ENCODE measurements around the gene DMBX1.
A peak's percentile ranks its signal among the peaks of the same experiment; 100 is the strongest.

Gene DMBX1

DNA sequence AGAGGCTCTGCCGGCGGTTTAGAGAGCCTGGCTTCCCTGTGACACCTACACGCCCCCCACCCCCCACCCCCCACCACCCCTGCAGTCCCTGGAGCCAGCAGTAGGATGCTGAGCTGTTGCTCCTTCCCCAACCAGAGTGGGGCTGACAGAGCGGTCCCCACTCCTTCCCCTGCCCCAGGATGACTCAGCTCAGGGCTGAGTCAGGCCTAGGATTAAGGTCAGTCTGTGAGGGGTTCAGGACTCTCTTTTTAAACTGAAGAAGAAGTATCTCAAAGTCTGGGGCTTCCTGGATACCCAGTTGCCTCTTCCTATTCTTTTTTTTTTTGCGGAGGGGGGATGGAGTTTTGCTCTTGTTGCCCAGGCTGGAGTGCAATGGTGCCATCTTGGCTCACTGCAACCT is 19.1 kb downstream of the DMBX1 start:
- DNase-seq, result no peak

DNA sequence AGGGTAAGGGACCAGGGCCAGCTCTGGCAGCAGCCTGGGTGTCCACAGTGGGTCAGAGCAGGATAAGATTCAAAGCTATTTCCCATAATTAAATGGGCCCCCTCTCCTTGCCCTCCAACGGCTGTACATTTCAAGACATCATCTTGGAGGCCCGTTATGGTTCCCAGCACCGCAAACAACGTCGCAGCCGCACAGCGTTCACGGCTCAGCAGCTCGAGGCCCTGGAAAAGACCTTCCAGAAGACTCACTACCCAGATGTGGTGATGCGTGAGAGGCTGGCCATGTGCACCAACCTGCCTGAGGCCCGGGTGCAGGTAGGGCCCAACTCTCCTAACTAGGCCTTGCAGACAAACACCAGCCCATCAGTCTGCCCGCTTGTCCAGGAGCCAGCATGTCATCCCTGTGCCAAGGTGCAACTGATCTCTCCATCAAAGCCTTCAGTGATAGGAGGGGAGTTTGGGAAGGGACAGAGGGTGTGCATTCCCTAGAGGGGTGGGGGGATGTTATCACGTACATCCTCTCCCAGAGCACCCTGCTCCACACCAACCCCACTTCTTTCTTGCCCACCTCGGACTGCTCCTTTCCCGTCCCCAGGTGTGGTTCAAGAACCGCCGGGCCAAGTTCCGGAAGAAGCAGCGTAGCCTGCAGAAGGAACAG is 20.8 kb downstream of the DMBX1 start:
- no peak for DNase-seq

DNA sequence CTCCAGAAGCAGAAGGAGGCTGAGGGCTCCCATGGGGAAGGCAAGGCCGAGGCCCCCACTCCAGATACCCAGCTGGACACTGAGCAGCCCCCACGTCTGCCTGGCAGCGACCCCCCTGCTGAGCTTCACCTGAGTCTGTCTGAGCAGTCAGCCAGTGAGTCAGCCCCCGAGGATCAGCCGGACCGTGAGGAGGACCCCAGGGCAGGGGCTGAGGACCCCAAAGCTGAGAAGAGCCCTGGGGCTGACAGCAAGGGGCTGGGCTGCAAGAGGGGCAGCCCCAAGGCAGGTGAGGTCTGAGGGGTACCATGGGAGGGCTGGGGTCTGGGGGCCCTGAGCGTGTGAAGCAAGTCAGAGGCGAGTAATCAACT is 21.3 kb downstream of the DMBX1 start:
- no peak for DNase-seq

DNA sequence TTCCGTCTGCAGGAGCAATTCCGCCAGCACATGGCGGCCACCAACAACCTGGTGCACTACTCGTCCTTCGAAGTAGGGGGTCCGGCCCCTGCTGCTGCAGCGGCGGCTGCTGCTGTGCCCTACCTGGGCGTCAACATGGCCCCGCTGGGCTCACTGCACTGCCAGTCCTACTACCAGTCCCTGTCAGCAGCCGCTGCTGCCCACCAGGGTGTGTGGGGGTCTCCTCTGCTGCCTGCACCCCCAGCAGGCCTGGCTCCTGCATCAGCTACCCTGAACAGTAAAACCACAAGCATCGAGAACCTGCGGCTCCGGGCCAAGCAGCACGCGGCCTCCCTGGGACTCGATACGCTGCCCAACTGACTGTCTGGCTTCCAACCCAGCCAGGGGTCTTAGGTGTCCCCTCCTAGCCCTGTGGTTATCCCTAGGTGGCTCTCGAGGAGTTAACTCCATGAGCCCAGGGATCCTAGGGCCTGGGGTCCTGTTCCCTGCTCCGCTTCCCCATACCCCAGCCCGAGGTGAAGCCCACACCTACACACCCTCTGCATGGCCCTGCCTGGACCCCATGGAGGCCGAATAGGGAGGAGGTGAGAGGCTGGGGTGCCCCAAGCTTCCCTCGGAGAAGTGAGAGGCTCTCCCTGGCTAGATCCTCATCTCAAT is 22.6 kb downstream of the DMBX1 start:
- DNase-seq, result no peak

DNA sequence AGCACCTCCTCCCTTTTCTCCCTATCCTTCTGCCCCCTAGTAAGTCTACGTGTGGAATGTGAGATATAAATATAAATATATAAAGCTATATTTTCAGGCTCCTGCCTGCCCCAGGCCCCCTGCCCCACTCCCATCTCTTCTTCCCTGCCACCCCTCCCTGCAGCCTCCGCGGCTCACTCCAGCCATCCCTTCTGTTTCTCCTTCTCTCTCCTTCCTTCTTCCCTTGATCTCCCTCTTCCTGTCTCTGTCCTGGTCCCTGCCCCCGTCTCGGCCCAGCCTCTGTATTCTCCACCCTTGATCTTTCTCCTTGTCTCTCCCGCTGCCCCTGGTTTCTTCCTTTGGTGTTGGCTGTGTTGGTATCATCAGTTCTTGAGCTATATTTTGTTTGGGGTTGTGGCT is 23.2 kb downstream of the DMBX1 start:
- no peak for DNase-seq

DNA sequence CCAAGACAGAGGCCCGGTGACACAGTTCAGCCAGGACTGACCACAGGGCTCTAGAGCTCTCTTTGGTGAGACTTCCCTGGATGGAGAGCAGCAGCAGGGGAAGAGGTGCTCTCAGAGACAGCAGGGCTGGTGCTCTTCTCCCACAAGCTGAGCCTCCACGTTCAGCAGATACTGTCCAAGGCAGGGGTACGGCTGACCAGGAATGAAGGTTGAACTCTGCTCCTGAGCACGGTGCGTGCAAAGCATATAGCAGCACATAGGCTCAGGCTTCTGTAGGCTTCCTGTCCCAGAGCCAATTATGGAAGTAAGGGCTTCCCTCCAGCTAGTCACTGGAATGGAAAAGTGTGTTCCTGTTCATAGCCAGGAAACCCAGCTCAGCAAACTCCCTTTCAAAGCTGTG is 23.9 kb downstream of the DMBX1 start:
- DNase-seq, result no peak

DNA sequence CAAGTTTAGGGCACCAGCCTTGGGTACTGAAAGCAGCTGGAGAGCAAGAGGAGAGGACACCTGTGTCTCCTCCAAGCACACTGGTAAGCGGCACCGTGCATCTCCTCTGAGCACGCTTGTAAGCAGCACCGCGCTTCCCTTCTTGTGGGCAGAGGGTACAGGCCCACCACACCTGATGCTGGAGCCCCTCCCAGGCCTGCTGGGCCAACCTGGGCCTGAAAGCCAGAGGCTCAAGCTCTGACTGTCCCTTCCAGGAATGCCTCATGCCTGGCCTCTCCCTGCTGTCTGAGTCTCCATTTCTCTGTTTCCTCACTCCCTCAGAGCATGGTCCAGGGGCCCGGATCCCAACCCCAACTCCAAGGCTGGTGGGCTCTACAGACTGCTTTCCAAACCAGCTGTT is 25.9 kb downstream of the DMBX1 start:
- DNase-seq, result no peak

DNA sequence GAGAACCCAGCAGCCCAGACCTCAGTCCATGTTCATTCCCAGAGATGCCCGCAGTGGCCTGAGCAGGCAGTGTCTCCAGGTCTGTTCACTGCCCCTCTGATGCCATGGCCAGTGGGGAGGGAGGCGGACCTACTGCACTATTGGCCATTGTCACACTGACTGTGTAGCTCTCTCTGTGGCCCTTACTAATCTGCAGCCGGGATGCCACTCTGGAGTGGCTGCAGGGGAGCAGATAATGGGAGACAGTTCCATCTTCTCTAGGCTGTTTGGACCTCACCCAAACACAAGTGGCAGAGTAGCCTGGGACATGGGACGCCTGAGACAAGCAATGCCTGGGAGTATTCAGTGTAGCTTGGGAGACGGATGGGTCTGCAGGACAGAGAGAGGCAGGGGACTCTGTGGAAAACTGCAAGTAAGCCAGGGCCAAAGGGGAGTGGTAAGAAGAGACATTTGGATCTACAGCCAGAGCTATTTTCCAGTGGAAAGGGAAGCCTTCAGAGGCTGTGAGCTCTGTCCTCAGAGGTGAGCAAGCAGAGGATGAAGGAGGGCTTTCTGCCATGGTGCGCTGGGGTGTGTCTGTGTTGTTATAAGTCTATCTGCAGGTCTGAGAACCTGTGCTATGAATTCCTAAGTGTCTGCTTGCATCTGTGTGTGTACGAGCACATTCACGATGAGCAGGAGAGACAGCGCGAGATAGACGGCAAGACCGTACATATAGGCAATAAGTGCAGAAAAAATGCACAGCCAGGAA is 26.7 kb downstream of the DMBX1 start:
- no peak for DNase-seq

DNA sequence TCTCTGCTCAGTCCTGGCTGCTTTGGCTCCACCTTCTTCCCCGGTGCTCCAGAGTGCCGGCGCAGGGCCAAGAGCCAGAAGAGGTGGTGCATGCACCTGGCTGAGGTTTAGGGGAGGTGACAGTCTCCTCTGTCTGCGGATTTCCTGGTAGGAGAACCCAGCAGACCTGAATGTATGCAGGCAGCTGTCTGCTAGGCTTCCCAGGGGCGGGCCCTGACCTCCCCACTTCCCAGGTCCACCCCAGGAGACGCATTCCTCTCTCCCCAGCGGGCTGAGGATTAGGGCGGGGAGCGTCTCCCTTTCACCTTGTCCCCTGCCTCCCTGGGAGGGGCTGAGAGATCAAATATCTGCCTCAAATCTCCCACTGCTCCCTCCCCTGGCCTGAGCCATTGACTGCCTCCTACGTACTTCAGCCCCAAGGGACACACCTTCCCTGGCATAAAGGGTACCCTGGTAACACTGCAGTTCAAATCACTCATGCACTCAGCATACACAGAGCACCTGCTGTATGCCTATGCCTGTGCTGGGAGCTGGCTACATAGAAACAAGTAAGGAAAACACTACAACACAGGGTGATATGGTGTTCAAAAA is 27.5 kb downstream of the DMBX1 start:
- DNase-seq, result no peak

DNA sequence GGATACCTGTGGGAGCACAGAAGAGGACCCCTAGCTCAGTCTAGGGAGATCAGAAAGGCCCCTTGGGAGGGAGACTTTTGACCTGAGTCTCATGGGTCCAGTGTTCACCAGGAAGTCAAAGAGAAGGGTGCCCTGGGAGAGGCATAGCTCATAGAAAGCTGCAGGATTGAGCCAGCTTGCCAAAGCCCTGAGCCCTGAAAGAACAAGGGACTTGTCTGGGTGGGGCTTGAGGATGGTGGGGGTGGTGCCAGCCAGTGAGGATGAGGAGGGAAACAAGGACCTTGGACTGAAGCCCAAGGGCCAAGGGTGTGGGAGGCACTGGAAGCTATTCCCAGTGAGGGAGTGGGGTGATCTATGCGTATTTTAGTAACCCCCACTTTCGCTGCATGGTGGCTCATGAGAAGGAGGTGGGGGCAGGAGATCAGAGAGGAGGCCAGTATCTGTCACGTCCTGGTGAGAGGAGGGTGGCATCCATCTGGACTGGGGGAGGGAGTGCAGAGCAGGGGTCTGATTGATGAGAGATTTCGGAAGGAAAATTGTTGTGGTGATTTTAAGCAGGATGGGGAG is 28.4 kb downstream of the DMBX1 start:
- no peak for DNase-seq

DNA sequence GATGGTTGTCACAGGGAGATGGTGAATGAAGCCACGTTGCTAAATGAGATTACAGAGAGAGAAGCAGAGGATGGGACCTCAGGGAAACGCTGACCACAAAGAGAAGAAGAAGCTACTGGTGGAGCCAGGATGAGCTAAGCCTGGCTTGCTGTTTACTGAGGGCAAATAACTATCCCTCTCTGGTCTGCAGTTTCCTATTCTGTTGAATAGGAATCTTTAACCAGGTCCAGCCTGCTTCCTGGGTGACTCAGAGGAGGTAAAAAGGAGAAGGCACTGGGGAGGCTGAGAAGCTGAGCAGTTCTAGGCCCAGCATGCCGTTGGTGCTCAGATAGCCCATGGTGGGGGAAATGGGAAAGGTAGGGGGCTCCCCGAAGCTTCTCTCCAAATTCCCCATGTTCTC is 29.6 kb downstream of the DMBX1 start:
- no peak for DNase-seq

DNA sequence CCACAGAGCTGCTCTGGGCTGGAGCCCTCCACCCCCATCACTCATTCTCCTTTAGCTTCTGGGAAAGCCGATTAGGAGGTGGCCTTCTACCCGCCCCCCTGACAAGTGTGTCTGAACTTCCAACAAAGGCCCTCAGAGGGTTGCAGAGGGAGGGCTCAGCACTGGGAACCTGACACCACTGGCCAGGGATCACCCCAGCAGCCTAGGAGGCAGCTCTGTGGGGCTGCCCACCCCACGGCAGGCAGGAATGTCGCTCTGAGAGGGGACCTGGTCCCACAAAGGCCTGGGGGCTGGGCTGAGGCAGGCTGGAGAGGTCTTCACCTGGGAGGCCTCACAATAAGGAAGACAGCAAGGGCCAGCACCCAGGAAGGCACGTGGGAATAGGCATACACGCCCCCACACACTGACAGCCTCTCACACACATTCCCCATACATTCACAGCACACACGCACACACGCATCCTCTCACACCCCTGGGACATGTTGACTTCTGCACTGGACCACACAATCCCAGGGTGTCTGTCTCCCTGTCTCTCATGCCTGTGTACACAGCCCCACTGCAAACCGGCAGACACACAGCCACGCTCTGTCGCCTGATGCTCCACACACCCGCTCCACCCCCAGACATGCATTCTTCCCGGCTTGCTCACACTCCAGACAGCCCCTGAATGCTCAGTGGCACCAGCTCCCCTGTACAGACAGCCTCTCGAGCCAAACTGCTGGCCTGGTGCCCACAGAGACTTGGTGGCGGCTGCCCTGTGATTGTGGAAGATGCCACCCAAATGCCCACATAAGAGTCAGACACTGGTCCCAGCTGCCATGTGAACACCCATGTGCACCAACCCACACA is 30.7 kb downstream of the DMBX1 start:
- no peak for DNase-seq

DNA sequence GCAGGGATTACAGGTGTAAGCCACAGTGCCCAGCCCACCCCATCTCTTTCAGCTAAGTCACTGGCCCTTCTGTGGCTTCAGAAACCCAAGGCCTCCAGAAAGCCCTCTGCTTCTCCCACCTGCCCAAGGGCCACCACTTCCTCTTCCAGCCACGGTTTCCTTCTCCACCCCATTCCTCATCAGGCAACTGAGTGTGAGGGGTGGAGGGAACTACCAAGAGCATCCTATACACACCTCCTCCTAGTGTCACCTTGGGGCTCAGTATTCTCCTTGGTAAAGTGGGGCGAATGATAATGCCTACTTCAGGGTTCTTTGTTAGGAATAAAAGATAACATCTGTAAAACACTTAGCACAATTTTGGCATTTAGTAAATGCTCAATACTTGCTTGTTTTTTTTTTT is 31.8 kb downstream of the DMBX1 start:
- no peak for DNase-seq

DNA sequence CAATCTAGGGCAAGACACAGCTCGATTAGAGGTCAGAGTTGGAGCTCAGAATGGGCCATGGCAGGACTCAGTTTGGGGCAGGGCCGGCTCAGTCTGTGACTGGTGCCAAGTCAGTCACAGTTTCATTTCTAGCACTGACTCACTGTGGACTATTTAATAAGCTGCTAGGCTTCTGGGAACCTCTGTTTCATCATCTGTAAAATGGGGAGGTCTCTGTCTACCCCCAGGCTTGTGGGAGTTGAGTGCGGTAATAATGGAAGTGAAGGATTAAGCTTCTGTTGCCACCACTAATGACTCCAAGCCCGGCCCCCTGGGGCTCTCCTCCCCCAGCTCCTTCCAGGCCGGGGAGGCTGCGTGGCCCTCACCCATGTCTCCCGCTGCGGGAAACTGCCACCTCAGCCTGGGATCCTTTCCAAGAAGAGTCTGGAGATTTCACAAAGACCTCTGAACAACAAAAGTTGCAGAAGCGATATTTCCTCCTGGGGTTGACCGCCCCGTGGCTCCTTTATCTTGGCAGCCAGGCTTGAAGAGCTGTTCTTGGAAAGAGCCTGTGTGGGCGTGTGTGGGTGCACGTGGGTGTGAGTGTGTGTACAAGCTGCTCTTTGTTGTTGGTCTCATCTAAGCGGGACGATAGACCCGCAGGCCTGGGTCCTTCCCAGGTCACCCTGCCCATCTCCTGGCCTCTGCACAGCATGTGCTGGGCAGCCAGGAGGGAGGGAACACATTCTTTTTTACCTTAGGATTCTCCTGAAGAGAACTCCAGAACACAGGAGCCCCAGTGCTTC is 32.7 kb downstream of the DMBX1 start:
- DNase-seq, result peak; percentile 64

DNA sequence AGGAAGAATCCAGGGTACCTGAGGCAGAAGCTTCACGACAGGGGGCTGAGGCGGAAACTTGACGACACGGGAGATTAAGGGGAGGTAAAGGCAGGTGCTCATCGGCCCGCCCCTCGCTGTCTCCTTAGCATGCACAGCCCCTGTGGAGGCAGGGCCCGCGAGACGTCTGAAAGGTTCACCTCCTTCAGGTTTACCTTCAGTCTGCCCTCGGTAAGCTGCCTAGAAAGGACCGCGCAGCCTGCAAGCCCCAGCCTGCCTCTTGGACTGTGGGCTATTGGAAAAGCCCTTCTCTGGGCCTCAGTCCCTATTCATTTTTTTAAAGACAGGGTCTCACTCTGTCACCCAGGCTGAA is 33.3 kb downstream of the DMBX1 start:
- DNase-seq, result no peak

DNA sequence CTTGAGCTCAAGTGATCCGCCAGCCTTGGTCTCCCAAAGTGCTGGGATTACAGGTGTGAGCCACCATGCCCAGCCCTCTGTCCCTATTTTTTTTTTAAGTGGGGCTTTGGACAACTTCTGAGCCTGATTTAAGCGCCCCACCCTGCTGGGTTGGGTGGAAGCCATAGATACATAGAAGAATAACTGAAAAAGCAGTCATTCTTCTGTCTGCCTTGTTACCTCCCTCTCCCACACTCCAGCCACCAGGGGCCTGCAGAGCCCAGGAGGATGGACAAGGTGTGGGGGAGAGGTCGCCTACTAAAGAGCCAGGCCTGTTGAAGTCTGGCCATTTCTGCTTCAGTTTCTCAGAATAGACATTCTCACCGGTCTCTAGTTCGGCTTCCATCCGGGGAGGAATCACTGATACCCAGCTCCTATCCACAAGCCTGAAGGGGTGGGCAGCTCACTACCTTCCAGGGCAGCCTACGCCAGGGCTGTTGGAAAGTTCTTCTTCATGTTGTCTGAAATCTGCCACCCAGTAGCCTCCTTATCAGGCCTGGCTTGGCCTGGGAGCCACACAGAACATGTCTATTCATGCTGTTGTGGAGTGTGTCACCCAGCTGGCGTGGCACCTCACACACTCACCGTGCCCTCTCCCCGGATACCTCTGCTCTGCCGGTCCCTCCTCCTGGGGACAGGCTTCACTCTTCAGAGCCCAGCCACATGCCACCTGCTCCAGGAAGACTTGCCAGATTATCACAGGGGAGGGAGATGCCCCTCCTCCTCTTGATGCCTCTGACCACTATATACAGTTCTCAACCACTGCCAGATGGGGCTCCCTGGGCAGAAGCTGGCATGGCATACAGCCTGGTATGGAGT is 34.1 kb downstream of the DMBX1 start:
- DNase-seq, result no peak

DNA sequence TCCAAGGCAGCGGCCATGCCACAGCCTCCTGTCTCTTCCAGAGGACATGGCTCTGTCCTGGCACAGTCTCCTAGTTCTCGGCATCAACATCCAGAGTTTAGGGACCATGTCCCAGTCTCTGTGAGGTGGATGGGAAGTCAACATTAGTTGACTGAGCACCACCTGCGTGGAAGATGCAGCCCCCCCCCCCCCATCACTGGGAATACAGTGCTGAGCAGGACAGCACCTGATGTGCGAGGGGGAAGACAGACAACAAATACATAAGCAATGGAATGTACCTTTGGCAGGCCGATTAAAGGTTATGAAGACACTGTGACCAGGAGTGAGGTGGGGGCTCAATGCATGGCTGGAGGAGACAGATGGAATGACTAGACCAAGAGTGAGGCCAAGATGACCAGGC is 35.2 kb downstream of the DMBX1 start:
- DNase-seq, result no peak

DNA sequence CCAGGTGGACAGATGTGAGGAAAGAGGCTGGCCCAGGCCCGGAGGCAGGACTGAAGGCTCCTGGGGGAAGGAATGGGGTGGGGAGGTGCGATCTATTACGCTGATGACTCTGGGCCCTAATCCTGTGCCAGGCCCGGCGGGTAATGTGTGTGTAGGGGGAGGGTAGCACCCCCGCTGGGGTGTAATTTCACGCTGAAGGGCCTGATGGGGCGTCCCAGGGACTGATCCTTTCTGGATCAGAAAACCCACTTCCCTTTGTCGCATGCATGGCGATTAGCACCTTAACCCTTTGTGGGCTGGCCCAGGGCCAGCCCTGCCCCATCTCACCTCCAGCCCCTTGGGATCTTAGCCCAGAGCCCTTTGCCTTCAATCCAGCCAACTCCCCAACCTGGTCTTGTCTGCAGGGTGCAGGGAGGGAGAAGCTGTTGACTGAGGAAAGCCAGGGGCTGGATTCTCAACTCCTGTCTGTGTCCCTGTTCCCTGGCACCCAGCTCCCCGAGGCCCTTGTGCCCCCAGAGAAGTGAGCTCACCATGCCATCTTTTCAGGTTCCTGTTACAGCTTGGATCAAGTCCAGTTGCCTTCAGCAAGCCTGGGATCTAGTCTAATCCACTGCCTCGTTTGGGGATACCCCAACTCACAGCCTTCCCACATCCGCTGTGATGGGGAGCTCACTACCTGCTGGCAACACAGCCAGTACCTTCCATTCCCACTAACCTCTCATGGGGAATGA is 35.8 kb downstream of the DMBX1 start:
- no peak for DNase-seq

DNA sequence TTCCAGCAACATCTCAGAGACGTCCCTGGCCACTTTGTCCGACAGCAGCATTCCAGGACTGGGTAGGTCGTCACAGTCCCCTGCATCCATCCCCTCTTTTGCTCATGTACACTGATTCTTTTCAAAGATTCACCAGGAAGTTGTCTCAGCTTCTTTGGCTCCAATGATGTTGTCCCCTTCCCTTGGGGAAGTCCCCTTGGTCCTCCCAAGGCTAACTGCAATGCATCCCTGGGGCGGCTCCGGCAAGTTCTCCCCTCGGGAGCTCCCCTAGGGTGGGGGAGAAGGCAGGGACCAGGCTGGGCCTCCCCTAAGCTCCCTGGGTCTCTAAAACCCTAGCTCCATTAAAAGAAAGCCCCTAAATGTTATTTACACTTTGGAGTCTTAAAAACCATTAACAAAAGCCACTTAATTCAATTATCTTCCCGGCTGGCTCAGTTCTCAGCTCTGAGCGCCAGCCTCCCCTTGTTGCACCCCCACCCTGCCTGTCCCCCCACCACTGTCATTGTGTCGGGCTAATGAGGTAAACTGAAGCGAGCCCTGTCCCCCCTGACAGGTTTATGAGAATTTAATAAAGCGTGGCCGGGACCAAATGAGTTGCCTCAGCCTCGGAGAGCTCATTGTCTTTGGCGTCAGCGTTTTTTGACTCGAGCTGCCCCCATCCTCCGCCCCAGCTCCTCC is 36.5 kb downstream of the DMBX1 start:
- DNase-seq, result no peak

Measured in stimulated activated CD8-positive, alpha-beta memory T cell treated with anti-CD3 and anti-CD28 coated beads, Interleukin-4, amount 100 ng/mL, for 48 hours (primary cell).